PFSK-1 (cell line): ENCODE results near the gene TNFRSF9.

Experiments used
- POLR2AphosphoS5 ChIP-seq: IDR thresholded peaks from 2 replicates; pipeline ENCODE4 v1.6.1; 2012; ENCODE audit warnings: low read depth, mild to moderate bottlenecking, control low read depth, low read length, moderate library complexity
- TAF1 ChIP-seq: IDR thresholded peaks from 2 replicates; pipeline ENCODE4 v1.6.1; 2012; ENCODE audit warnings: low read length, control low read depth, borderline replicate concordance; ENCODE audit not compliant: insufficient read depth

- TF ChIP-seq POLR2AphosphoS5 (no peak), TAF1 (no peak)
These were observed 28.5 kb downstream of the TNFRSF9 start for GRCh38 chr1:7912145-7912544.
